H9 (cell line): ENCODE results near the gene CELF4. TPM values are rescaled to one million over a fixed set of nuclear protein-coding genes. Genes with fewer than 3 reads are reported as not detected.

Experiments used
- DNase-seq: peaks from one replicate; pipeline ENCODE4 v3.0.0-alpha.2; 2017
- H2AFZ ChIP-seq: one replicate; pipeline ENCODE4 v1.6.1; 2013; ENCODE audit warnings: mild to moderate bottlenecking, low read length, control low read depth, moderate library complexity
- H2AK5ac ChIP-seq: 2 replicates; pipeline ENCODE4 v1.6.1; 2013; ENCODE audit warnings: low read length, control low read depth, mixed read lengths; ENCODE audit not compliant: insufficient read length
- H2BK120ac ChIP-seq: one replicate; pipeline ENCODE4 v1.6.1; 2013; ENCODE audit warnings: low read depth, mild to moderate bottlenecking, low read length, control low read depth, inconsistent platforms; ENCODE audit not compliant: poor library complexity, severe bottlenecking
- H2BK12ac ChIP-seq: 2 replicates; pipeline ENCODE4 v1.6.1; 2013; ENCODE audit warnings: low read length, control low read depth, mixed read lengths, low read depth; ENCODE audit not compliant: insufficient read length
- H2BK15ac ChIP-seq: 2 replicates; pipeline ENCODE4 v1.6.1; 2013; ENCODE audit warnings: low read depth, low read length, control low read depth
- H2BK20ac ChIP-seq: one replicate; pipeline ENCODE4 v1.6.1; 2013; ENCODE audit warnings: low read depth, mild to moderate bottlenecking, low read length, control low read depth, inconsistent platforms; ENCODE audit not compliant: poor library complexity, severe bottlenecking
- H2BK5ac ChIP-seq: 2 replicates; pipeline ENCODE4 v1.6.1; 2013; ENCODE audit warnings: low read length, control low read depth, mixed read lengths; ENCODE audit not compliant: insufficient read length
- H3K14ac ChIP-seq: 2 replicates; pipeline ENCODE4 v1.6.1; 2013; ENCODE audit warnings: low read length, control low read depth; ENCODE audit not compliant: insufficient read depth
- H3K18ac ChIP-seq: 2 replicates; pipeline ENCODE4 v1.6.1; 2013; ENCODE audit warnings: low read depth, mild to moderate bottlenecking, mixed read lengths, low read length, control low read depth; ENCODE audit not compliant: insufficient read length
- H3K23ac ChIP-seq: 2 replicates; pipeline ENCODE4 v1.6.1; 2013; ENCODE audit warnings: low read length, control low read depth, mixed read lengths, low read depth; ENCODE audit not compliant: insufficient read length
- H3K23me2 ChIP-seq: 2 replicates; pipeline ENCODE4 v1.6.1; 2013; ENCODE audit warnings: low read depth, mild to moderate bottlenecking, mixed read lengths, low read length, control low read depth; ENCODE audit not compliant: insufficient read length, poor library complexity, severe bottlenecking
- H3K27ac ChIP-seq: 2 replicates; pipeline ENCODE4 v1.5.1; 2013; ENCODE audit warnings: low read length, control low read depth, mixed read lengths, low read depth; ENCODE audit not compliant: insufficient read length
- H3K27me3 ChIP-seq: 2 replicates; pipeline ENCODE4 v1.6.1; 2013; ENCODE audit warnings: low read length, control low read depth, inconsistent platforms; ENCODE audit not compliant: insufficient read depth
- H3K4ac ChIP-seq: 2 replicates; pipeline ENCODE4 v1.6.1; 2013; ENCODE audit warnings: low read depth, mild to moderate bottlenecking, control low read depth, inconsistent platforms, low read length, moderate library complexity
- H3K4me1 ChIP-seq: 2 replicates; pipeline ENCODE4 v1.6.1; 2013; ENCODE audit warnings: low read length, control low read depth, inconsistent platforms; ENCODE audit not compliant: insufficient read depth
- H3K4me2 ChIP-seq: 2 replicates; pipeline ENCODE4 v1.6.1; 2013; ENCODE audit warnings: low read length, control low read depth, mixed read lengths; ENCODE audit not compliant: insufficient read length, insufficient read depth
- H3K56ac ChIP-seq: 2 replicates; pipeline ENCODE4 v1.6.1; 2013; ENCODE audit warnings: low read depth, mild to moderate bottlenecking, mixed read lengths, low read length, control low read depth; ENCODE audit not compliant: insufficient read length
- H3K79me1 ChIP-seq: 2 replicates; pipeline ENCODE4 v1.6.1; 2013; ENCODE audit warnings: low read depth, mild to moderate bottlenecking, moderate library complexity, low read length, control low read depth, inconsistent platforms; ENCODE audit not compliant: insufficient read depth, poor library complexity, severe bottlenecking
- H3K79me2 ChIP-seq: 2 replicates; pipeline ENCODE4 v1.6.1; 2013; ENCODE audit warnings: low read length, control low read depth, inconsistent platforms; ENCODE audit not compliant: insufficient read depth
- H3K9ac ChIP-seq: 2 replicates; pipeline ENCODE4 v1.6.1; 2013; ENCODE audit warnings: low read length, control low read depth, mixed read lengths; ENCODE audit not compliant: insufficient read length; ENCODE audit errors: extremely low read depth
- H3K9me3 ChIP-seq: one replicate; pipeline ENCODE4 v1.6.1; 2013; ENCODE audit warnings: low read depth, low read length, inconsistent platforms; ENCODE audit not compliant: control insufficient read depth
- H3T11ph ChIP-seq: one replicate; pipeline ENCODE4 v1.6.1; 2013; ENCODE audit warnings: mild to moderate bottlenecking, low read length, control low read depth, inconsistent platforms
- H4K20me1 ChIP-seq: one replicate; pipeline ENCODE4 v1.6.1; 2013; ENCODE audit not compliant: control insufficient read depth, insufficient read length, insufficient read depth
- H4K5ac ChIP-seq: 2 replicates; pipeline ENCODE4 v1.6.1; 2013; ENCODE audit warnings: low read depth, mild to moderate bottlenecking, mixed read lengths, low read length, control low read depth; ENCODE audit not compliant: insufficient read length
- H4K8ac ChIP-seq: replicated peaks from 2 replicates; pipeline ENCODE4 v1.6.1; 2013; ENCODE audit warnings: low read length, control low read depth, mixed read lengths, low read depth; ENCODE audit not compliant: insufficient read length
- H4K91ac ChIP-seq: 2 replicates; pipeline ENCODE4 v1.6.1; 2013; ENCODE audit warnings: low read depth, mild to moderate bottlenecking, moderate library complexity, mixed read lengths, low read length, control low read depth; ENCODE audit not compliant: insufficient read length
- H3K27ac Mint-ChIP-seq, 3 experiments: 2 replicates in 2 of 3; 3 replicates in 1 of 3; pipeline ENCODE4 v1.8.0; 2020 to 2021; ENCODE audit warnings: mixed read lengths in 3 of 3, mild to moderate bottlenecking in 1 of 3, moderate library complexity in 1 of 3
- H3K27me3 Mint-ChIP-seq: 2 replicates; pipeline ENCODE4 v1.8.0; 2021; ENCODE audit warnings: low read depth, mild to moderate bottlenecking, moderate library complexity, mixed read lengths
- H3K36me3 Mint-ChIP-seq, 3 experiments: 2 replicates in 2 of 3; 3 replicates in 1 of 3; pipeline ENCODE4 v1.8.0; 2020 to 2021; ENCODE audit warnings: low read depth in 3 of 3, mixed read lengths in 3 of 3; ENCODE audit not compliant: insufficient read depth in 1 of 3
- H3K4me1 Mint-ChIP-seq, 2 experiments: 2 replicates each; pipeline ENCODE4 v1.8.0; 2020; ENCODE audit warnings: mixed read lengths in 2 of 2
- H3K4me3 Mint-ChIP-seq, 2 experiments: 2 replicates in 1 of 2; 3 replicates in 1 of 2; pipeline ENCODE4 v1.8.0; 2020 to 2021; ENCODE audit warnings: mild to moderate bottlenecking in 2 of 2, mixed read lengths in 2 of 2, moderate library complexity in 1 of 2
- H3K9me3 Mint-ChIP-seq, 2 experiments: 2 replicates in 1 of 2; 3 replicates in 1 of 2; pipeline ENCODE4 v1.8.0; 2020; ENCODE audit warnings: mild to moderate bottlenecking in 2 of 2, mixed read lengths in 2 of 2, moderate library complexity in 1 of 2
- CTCF ChIP-seq: fragments of 200-600 bp; sonication (generic); conservative IDR thresholded peaks from 3 replicates; pipeline ENCODE4 v1.8.0; 2021; ENCODE audit warnings: antibody characterized with exemption, mild to moderate bottlenecking
- WGBS: extraction: QIAGEN DNeasy Blood & Tissue Kit; methylation state at CpG from one replicate; pipeline ENCODE4 v1.1.7; 2013; ENCODE audit warnings: missing lambda C conversion rate, low lambda C conversion rate, mixed read lengths; ENCODE audit not compliant: insufficient read length; ENCODE audit errors: extremely low coverage; 5-methylcytosine and 5-hydroxymethylcytosine counted together
- total RNA-seq: library from RNA; stranded (reverse); gene quantifications from 2 replicates; pipeline ENCODE4 v1.2.1, GENCODE V29; 2021

CELF4 gene
- total RNA-seq, 1 experiment from 2014 or later = 1.1 TPM

- Mint-ChIP-seq H3K36me3 (no peaks in the 10 kb centered on the region), H3K4me3 (no peak overlapping the region), H3K27ac (no peak overlapping the region; a peak in 1 of 7 replicates), H3K9me3 (no peaks in the 10 kb centered on the region; a peak in 1 of 5 replicates), H3K4me1 (peaks cover 13 to 18% of the 10 kb centered on the region in 2 experiments), H3K27me3 (peaks cover 17% of the 10 kb centered on the region)
- Histone ChIP-seq H2AFZ (no peak overlapping the region), H3K27ac (no peak overlapping the region), H3K18ac (no peak overlapping the region), H4K8ac (no peak overlapping the region), H3K9me3 (no peaks in the 10 kb centered on the region), H3K79me2 (no peaks in the 10 kb centered on the region), H3K14ac (no peak overlapping the region), H3K23me2 (no peaks in the 10 kb centered on the region), H3K56ac (no peak overlapping the region), H2AK5ac (no peak overlapping the region), H4K91ac (no peak overlapping the region), H3K4ac (no peak overlapping the region), H3K79me1 (no peaks in the 10 kb centered on the region), H2BK5ac (no peak overlapping the region), H3K9ac (no peak overlapping the region), H3K23ac (no peak overlapping the region), H2BK20ac (no peak overlapping the region), H4K5ac (no peak overlapping the region), H2BK120ac (no peak overlapping the region), H3K4me2 (no peak overlapping the region), H3K4me1 (no peaks in the 10 kb centered on the region), H4K20me1 (no peaks in the 10 kb centered on the region), H2BK12ac (no peak overlapping the region), H3T11ph (no peak overlapping the region), H2BK15ac (no peak overlapping the region), H3K27me3 (no peaks in the 10 kb centered on the region)
- no peak for DNase-seq
- WGBS = no CpG with 5 or more reads among the region's 8 CpGs
- no peak for TF ChIP-seq CTCF
Measured at GRCh38 chr18:37467002-37467662, 98.5 kb downstream of the CELF4 start.
